ENCODE measurements around the gene NR1D2. TPM values are rescaled to one million over a fixed set of nuclear protein-coding genes. Genes with fewer than 3 reads are reported as not detected.
"Not testable (repeated sequence)": the region's sequence is repeated elsewhere in the genome, so short reads cannot be mapped to it uniquely, and the experiment has no call there.

The NR1D2 gene
- total RNA-seq, 3 donors from 2014 or later (not counting 1 experiment from before 2014, with no cell fraction given): 72.5 to 94.2 (median 92.1) TPM

DNA sequence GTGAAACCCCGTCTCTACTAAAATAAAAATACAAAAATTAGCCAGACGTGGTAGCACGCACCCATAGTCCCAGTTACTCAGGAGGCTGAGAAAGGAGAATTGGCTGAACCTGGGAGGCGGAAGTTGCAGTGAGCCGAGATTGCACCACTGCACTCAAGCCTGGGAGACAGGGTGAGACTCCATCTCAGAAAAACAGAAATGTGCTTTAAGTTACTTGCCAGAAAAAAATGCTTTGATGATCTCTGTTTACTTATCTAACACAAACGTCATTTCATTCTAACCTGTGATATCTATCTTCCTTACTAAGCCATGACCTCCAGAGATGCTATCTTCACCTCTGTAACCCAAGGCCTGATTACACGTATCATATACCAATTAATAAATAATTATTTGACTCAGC lies 35.7 kb upstream of the NR1D2 start:
- intact Hi-C loops (cut with micrococcal nuclease): no loop called here
- Mint-ChIP-seq H3K9me3 (no peaks in the 10 kb centered on the region), H3K27ac (no peak overlapping the region), H3K4me3 (no peak overlapping the region), H3K27me3 (ENCODE audit: low read depth in 2 of 2) (no peaks in the 10 kb centered on the region), H3K36me3 (no peaks in the 10 kb centered on the region), H3K4me1 (no peaks in the 10 kb centered on the region)
- no peaks in the 10 kb centered on the region for H3K36me3 ChIP-seq (ENCODE audit: control insufficient read depth, insufficient read depth, low read length)
- no peaks in the 10 kb centered on the region for H3K4me1 ChIP-seq (ENCODE audit: control insufficient read depth, insufficient read depth, low read length)
- ATAC-seq (no peak), DNase-seq (no peak)
- no peaks in the 10 kb centered on the region for H3K27me3 ChIP-seq (ENCODE audit: control insufficient read depth, insufficient read depth, low read length)
- H3K9me3 ChIP-seq (ENCODE audit: control insufficient read depth, insufficient read depth, low read length): no peaks in the 10 kb centered on the region
- H3K4me3 ChIP-seq (ENCODE audit: low read length): no peak overlapping the region
- TF ChIP-seq, protein P1, sequence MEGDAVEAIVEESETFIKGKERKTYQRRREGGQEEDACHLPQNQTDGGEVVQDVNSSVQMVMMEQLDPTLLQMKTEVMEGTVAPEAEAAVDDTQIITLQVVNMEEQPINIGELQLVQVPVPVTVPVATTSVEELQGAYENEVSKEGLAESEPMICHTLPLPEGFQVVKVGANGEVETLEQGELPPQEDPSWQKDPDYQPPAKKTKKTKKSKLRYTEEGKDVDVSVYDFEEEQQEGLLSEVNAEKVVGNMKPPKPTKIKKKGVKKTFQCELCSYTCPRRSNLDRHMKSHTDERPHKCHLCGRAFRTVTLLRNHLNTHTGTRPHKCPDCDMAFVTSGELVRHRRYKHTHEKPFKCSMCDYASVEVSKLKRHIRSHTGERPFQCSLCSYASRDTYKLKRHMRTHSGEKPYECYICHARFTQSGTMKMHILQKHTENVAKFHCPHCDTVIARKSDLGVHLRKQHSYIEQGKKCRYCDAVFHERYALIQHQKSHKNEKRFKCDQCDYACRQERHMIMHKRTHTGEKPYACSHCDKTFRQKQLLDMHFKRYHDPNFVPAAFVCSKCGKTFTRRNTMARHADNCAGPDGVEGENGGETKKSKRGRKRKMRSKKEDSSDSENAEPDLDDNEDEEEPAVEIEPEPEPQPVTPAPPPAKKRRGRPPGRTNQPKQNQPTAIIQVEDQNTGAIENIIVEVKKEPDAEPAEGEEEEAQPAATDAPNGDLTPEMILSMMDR (IDR thresholded peaks at IDR 0.05): no peak
- H3K27ac ChIP-seq (ENCODE audit: low read length): no peak overlapping the region
- 94% methylated on average over 7 of the region's 7 CpGs for WGBS (ENCODE audit: insufficient coverage)

DNA sequence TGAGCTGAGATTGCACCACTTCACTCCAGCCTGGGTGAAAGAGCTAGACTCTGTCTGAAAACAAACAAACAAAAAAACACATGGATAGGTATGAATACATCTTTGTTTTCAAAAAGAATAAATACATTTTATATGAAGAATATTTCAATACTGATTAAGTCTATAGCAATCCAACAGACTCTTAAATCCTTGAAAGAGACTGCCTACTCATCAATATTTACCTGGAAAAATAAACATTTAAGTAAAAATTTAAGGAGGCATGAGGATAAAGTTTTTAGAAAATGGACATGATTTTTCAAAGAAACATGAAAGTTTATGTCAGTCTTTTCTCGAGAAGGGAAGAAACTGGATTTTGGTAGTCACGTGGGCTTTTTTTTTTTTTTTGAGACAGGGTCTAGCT lies 33.7 kb upstream of the NR1D2 start:
- DNase-seq (no peak), ATAC-seq (no peak)
- no peaks in the 10 kb centered on the region for H3K36me3 ChIP-seq (ENCODE audit: control insufficient read depth, insufficient read depth, low read length)
- no peak overlapping the region for H3K4me3 ChIP-seq (ENCODE audit: low read length)
- H3K4me3 Mint-ChIP-seq: no peak overlapping the region
- 84% methylated on average over 2 of the region's 2 CpGs for WGBS (ENCODE audit: insufficient coverage)
- H3K4me1 Mint-ChIP-seq: peaks cover 0 to 11% of the 10 kb centered on the region in 2 donors
- no peaks in the 10 kb centered on the region for H3K9me3 Mint-ChIP-seq
- H3K9me3 ChIP-seq (ENCODE audit: control insufficient read depth, insufficient read depth, low read length): no peaks in the 10 kb centered on the region
- H3K4me1 ChIP-seq (ENCODE audit: control insufficient read depth, insufficient read depth, low read length): peaks cover 3% of the 10 kb centered on the region
- no peak overlapping the region for H3K27ac Mint-ChIP-seq
- peaks cover 0 to 2% of the 10 kb centered on the region in 2 donors for H3K27me3 Mint-ChIP-seq (ENCODE audit: low read depth in 2 of 2)
- no peaks in the 10 kb centered on the region for H3K36me3 Mint-ChIP-seq
- TF ChIP-seq, protein P1 (IDR thresholded peaks at IDR 0.05): no peak
- intact Hi-C loops (cut with micrococcal nuclease): no loop called here
- H3K27me3 ChIP-seq (ENCODE audit: control insufficient read depth, insufficient read depth, low read length): no peaks in the 10 kb centered on the region
- H3K27ac ChIP-seq (ENCODE audit: low read length): no peak overlapping the region

DNA sequence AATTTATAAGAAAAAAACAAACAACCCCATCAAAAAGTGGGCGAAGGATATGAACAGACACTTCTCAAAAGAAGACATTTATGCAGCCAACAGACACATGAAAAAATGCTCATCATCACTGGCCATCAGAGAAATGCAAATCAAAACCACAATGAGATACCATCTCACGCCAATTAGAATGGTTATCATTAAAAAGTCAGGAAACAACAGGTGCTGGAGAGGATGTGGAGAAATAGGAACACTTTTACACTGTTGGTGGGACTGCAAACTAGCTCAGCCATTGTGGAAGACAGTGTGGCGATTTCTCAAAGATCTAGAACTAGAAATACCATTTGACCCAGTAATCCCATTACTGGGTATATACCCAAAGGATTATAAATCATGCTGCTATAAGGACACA lies 32.8 kb upstream of the NR1D2 start:
- DNase-seq; H3K27ac Mint-ChIP-seq; intact Hi-C loops (cut with micrococcal nuclease); H3K4me1 ChIP-seq (ENCODE audit: control insufficient read depth, insufficient read depth, low read length); H3K27ac ChIP-seq (ENCODE audit: low read length); H3K9me3 Mint-ChIP-seq; H3K4me3 Mint-ChIP-seq; H3K27me3 Mint-ChIP-seq (ENCODE audit: low read depth in 2 of 2); H3K36me3 Mint-ChIP-seq; H3K4me3 ChIP-seq (ENCODE audit: low read length); H3K27me3 ChIP-seq (ENCODE audit: control insufficient read depth, insufficient read depth, low read length); H3K9me3 ChIP-seq (ENCODE audit: control insufficient read depth, insufficient read depth, low read length); H3K36me3 ChIP-seq (ENCODE audit: control insufficient read depth, insufficient read depth, low read length); ATAC-seq: not testable (repeated sequence)
- H3K4me1 Mint-ChIP-seq: peaks cover 0 to 12% of the 10 kb centered on the region in 2 donors
- WGBS (ENCODE audit: insufficient coverage): no CpG with 5 or more reads among the region's 3 CpGs

GRCh38 chr3:23913182-23913581 lies 31.9 kb upstream of the NR1D2 start:
- WGBS (ENCODE audit: insufficient coverage): no CpG with 5 or more reads among the region's 1 CpG
- H3K4me3 ChIP-seq (ENCODE audit: low read length): no peak overlapping the region
- H3K4me1 ChIP-seq (ENCODE audit: control insufficient read depth, insufficient read depth, low read length): peaks cover 14% of the 10 kb centered on the region
- H3K36me3 Mint-ChIP-seq: no peaks in the 10 kb centered on the region
- ATAC-seq (no peak), DNase-seq (no peak)
- TF ChIP-seq, protein P1 (IDR thresholded peaks at IDR 0.05): no peak
- no peaks in the 10 kb centered on the region for H3K27me3 ChIP-seq (ENCODE audit: control insufficient read depth, insufficient read depth, low read length)
- peaks cover 8 to 20% of the 10 kb centered on the region in 2 donors for H3K4me1 Mint-ChIP-seq
- no peak overlapping the region for H3K4me3 Mint-ChIP-seq
- H3K27ac ChIP-seq (ENCODE audit: low read length): no peak overlapping the region
- H3K9me3 Mint-ChIP-seq: no peaks in the 10 kb centered on the region
- H3K27me3 Mint-ChIP-seq (ENCODE audit: low read depth in 2 of 2): peaks cover 0 to 2% of the 10 kb centered on the region in 2 donors
- H3K9me3 ChIP-seq (ENCODE audit: control insufficient read depth, insufficient read depth, low read length): no peaks in the 10 kb centered on the region
- H3K36me3 ChIP-seq (ENCODE audit: control insufficient read depth, insufficient read depth, low read length): peaks cover 3% of the 10 kb centered on the region
- H3K27ac Mint-ChIP-seq: no peak overlapping the region
- intact Hi-C loops (cut with micrococcal nuclease): no loop called here
